Activated CD4-positive, alpha-beta T cell treated with anti-CD3 and anti-CD28 coated beads for 1 hour (primary cell): Measurements from ENCODE around the gene SV2C.
A peak's percentile ranks its signal among the peaks of the same experiment; 100 is the strongest.
"Not testable (repeated sequence)": the region's sequence is repeated elsewhere in the genome, so short reads cannot be mapped to it uniquely, and the experiment has no call there.

Experiments
- DNase-seq: peaks from one replicate; pipeline ENCODE4 v3.0.0-alpha.2; 2020

Gene SV2C

GRCh38 chr5:76314643-76315042 lies 231.5 kb downstream of the SV2C start:
- DNase-seq = no peak

GRCh38 chr5:76319673-76320072 lies 236.5 kb downstream of the SV2C start:
- no peak for DNase-seq

- not testable (repeated sequence) for DNase-seq
Observed at GRCh38 chr5:76323494-76323893, 240.3 kb downstream of the SV2C start.

DNA sequence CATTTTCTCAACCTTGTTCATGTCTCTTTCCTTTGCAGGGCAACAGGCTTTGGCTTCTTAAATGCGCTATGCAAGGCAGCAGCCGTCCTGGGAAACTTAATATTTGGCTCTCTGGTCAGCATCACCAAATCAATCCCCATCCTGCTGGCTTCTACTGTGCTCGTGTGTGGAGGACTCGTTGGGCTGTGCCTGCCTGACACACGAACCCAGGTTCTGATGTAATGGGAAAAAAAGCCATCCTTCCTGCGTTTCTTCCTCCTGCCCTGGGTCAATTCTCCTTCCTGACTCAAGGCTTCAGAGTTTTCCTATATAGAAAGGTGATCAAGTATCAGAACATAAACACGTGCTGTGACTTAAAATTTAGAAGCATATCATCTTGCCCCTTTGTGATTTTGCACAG lies 242.1 kb downstream of the SV2C start:
- no peak for DNase-seq

- no peak for DNase-seq
Observed at GRCh38 chr5:76325876-76326491, 242.8 kb downstream of the SV2C start.

GRCh38 chr5:76326577-76327302 lies 243.6 kb downstream of the SV2C start:
- no peak for DNase-seq

GRCh38 chr5:76329346-76329745 lies 246.2 kb downstream of the SV2C start:
- DNase-seq = no peak

- no peak for DNase-seq
Observed at GRCh38 chr5:76331126-76331525, 247.9 kb downstream of the SV2C start.

DNA sequence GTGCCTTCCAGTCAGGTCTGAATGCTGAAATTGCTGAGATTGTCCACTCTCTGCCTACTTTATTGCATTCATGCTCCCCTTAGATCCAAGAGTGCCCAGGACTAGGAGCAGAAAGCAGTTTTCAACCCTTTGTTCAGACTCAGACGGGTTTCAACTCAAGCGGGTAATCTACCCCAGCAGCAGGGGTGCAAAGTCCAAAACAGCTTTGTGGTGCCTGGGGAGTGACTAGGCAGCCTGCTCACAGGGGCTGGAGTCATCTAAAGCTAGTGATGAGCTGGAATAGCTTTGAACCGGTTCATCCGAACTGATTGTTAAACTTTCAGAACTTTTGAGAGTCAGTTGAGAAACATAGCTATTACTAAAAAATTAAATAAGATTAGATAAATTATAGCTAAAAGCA lies 248.9 kb downstream of the SV2C start:
- DNase-seq = no peak

GRCh38 chr5:76332611-76333205 lies 249.5 kb downstream of the SV2C start:
- no peak for DNase-seq

DNA sequence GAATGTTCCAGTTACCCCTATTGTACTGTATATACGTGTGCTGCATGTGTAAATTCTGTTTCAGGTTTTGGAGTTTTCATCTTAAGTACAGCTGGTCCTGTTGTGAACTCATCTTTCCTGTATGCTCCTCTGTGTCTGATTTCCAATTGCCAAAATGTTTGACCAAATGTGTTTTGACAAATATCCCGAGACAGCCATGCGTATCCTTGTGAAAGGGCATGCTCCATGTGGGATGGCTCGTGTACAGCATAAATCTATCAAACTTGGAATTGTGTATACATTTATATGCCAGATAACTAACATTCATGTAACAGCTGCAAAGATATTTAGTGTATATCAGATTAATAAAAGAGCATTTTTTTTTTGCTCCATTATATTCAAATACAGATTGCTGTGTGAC lies 250.4 kb downstream of the SV2C start:
- no peak for DNase-seq

DNA sequence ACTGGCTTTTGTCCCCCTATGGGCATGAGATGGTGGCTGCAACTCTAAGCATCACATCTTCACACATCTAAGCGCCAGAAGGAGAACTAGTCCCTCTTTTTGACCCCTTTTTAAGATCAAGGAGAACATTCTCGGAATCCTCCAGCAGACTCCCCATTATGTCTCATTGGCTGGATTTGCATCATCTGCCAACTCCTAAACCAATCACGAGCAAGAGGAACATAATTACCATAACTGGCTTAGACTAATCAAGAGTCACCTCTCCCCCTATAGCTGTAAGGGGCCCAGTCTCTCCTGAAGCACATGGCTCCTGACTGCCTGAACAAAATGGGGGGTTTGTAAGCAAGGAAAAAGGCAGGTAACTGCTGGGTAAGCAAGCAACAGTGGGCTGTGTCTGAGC lies 251.4 kb downstream of the SV2C start:
- DNase-seq = no peak

DNA sequence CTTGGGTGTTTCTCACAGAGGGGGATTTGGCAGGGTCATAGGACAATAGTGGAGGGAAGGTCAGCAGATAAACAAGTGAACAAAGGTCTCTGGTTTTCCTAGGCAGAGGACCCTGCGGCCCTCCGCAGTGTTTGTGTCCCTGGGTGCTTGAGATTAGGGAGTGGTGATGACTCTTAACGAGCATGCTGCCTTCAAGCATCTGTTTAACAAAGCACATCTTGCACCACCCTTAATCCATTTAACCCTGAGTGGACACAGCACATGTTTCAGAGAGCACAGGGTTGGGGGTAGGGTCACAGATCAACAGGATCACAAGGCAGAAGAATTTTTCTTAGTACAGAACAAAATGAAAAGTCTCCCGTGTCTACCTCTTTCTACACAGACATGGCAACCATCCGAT lies 252.3 kb downstream of the SV2C start:
- DNase-seq = not testable (repeated sequence)

- not testable (repeated sequence) for DNase-seq
Observed at GRCh38 chr5:76336253-76336809, 253.1 kb downstream of the SV2C start.

DNA sequence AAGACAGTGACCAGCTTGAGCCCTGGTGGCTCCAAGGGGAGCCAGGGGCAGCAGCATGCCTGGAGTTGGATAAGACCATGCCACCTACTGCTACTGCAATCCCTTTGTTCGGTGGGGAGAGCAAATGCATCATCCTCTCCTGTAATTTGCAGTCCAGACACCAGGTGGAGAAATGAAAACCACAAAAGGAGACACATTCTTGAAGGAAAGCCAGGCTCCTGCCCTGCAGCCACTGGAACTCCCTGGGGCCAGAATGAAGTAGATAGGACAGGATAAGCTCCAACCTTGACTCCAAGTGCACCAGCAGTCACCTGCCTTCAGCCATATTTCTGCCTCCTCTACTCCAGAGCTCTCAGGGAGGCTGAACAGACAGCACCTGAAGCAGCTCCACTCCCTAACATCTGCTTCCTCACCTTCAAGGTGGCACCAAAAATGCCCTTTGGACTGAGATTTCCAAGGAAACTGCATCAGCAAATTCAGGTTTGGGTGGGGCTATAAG lies 254.8 kb downstream of the SV2C start:
- peak; percentile 12 for DNase-seq

DNA sequence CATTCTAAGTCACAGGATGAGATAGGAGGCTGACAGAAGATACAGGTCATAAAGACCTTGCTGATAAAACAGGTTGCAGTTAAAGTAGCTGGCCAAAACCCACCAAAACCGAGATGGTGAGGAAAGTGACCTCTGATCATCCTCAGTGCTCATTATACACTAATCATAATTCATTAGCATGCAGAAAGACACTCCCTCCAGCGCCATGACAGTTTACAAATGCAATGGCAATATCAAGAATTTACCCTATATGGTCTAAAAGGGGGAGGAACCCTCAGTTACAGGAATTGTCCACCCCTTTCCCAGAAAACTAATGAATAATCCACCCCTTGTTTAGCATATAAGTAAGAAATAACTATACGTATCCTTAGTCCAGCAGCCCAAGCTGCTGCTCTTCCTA lies 256.7 kb downstream of the SV2C start:
- DNase-seq = no peak

- no peak for DNase-seq
Observed at GRCh38 chr5:76341651-76342334, 258.6 kb downstream of the SV2C start.

DNA sequence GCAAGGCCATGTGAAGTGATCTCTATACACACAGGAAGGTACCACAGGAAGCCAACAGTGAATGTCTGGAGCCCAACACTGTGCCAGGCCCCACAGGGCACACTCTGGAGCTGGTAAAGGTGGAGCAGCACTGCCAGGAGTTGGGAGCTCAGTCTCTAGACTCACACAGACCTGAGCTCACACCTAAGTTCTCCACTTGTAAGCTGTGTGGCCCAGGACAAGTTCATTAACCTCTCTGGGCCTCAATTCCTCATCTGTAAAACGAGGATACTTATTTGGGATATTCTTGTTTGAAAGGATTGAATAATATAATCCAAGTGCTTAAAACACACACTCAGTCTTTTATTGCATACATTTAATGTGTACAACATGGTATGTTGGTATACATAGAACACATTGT lies 259.3 kb downstream of the SV2C start:
- DNase-seq = no peak

- no peak for DNase-seq
Observed at GRCh38 chr5:76345582-76345981, 262.4 kb downstream of the SV2C start.

- DNase-seq = no peak
Observed at GRCh38 chr5:76351176-76351575, 268.0 kb downstream of the SV2C start.

- no peak for DNase-seq
Observed at GRCh38 chr5:76351577-76351976, 268.4 kb downstream of the SV2C start.

- no peak for DNase-seq
Observed at GRCh38 chr5:76356887-76357286, 273.7 kb downstream of the SV2C start.
